ENCODE data around the gene SLC35F1.
"Not testable (repeated sequence)": the region's sequence is repeated elsewhere in the genome, so short reads cannot be mapped to it uniquely, and the experiment has no call there.

The SLC35F1 gene

DNA sequence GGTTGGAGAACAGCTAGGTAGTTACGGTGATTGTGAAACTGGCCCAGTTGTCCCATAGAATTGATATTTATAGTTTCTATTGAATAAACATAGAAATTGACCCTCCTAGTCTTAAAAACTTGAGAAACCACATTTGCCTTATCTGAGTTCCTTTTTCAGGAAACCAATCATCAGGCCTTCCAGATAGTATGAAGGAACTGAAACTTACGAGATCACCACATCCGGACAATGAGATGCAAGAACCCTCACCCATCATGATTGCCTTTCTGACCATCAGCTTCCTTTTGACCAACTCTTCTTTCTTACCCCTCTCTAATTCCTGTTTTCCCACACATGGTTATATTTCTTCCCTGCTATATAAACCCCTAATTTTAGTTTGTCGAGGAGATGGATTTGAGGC is 21.8 kb downstream of the SLC35F1 start:
- DNase-seq, result no peak

DNA sequence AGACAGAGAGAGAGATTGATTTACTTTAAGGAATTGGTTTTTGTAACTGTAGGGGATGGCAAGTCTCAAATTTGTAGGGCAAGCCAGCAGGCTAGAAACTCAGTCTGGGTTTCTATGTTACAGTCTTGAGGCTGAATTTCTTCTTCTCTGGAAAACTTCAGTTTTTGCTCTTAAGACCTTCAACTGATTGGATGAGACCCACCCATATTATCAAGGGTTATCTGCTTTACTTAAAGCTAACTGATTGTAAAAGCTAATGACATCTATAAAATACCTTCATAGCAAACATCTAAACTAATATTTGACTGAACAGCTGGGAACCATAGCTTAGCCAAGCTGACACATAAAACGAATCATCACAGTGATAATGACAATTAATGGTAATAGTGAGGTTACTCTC is 22.4 kb downstream of the SLC35F1 start:
- DNase-seq, result no peak

DNA sequence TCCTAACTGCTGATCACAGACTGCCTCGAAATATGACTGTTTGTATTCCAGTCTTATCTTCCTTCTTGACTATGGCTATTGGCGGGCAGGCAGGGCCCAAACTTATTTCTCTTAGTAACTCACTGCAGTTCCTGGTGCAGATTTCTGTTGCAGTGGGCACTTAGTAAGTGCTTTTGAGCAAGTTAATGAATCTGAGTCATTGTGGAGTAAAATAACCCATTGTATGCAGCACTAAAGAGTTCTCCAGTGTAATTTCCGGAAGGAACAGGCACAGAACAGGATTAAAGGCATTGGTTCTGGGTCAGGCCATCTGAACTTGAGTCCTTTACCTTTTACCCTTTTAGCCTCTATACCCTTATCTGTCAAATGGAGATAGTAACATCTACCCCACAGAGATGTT is 23.6 kb downstream of the SLC35F1 start:
- DNase-seq, result no peak

DNA sequence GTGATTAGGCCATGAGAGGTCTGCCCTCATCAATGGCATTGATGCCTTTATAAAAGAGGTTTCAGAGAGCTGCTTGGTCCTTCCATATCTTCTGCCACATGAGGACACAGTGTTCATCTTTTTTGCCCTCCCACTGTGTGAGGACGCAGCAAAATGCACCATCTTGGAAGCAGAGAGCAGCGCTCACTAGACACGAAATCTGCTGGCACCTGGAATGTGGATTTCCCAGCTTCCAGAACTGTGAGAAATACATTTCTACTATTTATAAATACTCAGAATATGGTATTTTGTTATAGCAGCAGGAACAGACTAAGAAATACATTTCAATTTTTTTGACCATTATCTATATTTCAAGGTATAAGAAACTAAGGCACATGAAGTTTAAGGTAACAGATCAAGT is 24.9 kb downstream of the SLC35F1 start:
- DNase-seq, result no peak

DNA sequence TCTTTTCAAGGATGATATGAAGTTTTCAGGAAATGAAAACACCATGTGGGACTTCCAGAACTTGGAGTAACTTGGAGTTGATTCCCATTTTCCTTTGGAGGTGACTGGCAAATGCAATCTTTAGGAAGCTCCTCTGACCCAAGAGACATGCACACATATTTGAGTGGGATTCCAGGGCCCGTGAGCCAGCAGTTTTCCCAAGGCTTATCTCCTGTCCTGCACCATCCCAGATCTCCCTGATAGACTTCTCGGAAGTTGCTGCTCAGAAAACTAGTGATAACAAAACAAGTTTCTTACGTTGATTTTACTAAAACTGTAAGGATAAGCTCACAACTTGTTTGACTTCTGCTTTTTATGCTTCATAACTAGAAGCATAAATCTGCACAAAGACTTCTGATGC is 25.6 kb downstream of the SLC35F1 start:
- DNase-seq, result no peak

DNA sequence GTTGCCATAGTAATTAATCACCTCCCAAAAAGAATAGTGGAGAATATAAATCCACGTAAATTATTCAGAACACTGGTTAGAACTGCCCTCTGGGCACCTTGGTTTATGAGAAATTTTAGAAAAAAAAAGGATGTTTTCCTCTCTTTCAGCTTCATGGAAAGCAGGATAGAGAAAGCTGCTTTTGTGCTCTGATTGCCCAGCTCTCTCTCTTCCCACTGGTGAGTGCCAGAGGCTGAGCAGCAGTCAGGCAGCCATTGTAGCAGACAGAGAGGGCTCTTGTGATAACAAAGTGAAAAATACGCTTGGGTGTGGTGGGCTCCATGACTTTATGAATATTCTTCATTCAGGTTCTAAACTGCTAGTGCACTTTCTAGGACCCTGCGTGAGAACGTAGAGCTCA is 26.4 kb downstream of the SLC35F1 start:
- no peak for DNase-seq

DNA sequence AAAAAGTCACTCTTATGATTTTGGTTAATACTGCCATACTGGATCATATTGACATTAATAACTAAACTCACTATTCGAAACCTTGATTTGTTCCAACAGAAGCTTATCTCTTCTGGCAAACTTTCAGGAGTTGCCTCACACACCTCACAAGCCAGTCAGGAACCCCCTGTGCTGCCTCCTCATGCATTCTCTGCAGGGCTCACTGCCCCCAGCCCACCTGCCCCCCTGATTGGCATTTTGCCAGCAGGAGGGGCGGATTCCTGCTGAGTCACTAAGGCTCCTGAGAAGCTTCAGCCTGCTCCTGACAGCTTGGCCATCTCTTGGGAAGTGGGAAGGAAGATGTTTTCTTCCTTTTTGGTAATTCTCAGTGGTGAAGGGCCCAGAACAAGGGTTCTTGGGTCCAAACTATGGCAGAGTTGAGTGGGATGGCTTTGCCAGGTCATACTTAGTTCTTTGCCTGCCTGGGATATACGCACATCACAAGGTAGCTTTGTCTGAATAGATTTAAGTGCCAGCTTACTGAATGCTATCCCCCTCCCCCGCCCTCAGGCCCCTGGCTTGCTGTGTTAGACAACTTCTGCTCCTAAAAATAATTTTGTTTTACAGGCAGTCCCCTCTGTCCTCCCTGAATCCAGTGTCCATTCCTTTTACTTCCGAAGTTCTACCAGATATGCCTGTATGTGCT is 31.4 kb downstream of the SLC35F1 start:
- no peak for DNase-seq

DNA sequence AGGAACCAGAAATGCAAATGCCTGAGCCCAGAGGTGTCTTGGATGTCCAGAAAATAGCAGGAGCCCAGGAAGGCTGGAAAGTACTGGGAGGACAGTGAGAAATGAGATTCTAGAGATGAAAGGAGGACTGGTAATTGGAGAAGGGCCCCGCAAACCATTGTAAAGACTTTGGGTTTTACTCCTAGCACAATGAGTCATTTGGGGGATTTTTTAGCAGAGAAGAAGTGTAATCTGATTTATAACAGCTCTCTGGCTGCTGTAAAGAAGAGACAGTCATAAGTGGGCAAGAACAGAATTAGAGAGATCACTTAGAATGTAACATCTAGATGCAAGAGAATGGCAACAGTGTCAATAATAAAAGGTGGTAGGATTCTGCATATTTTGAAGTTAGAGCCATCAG is 40.2 kb downstream of the SLC35F1 start:
- DNase-seq, result no peak

DNA sequence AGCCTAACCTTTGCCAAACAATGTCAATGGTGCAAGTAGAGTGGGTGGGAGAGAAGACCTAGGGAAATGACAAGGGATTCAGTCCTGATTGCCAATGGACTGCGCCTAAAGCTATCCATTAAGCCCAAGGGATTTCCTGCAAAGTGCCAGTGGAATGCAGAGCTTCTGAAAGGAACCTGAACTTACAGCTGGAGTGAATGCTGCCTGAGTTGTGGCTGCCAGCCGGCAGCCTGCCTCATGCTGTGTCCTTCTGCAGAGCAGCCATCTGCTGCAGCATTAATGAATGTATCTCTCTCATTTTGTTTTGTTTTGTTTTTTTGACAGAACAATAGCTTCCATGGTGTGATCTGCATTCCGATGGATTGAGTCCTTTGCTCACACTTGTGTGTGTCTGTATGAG is 44.7 kb downstream of the SLC35F1 start:
- DNase-seq, result no peak

DNA sequence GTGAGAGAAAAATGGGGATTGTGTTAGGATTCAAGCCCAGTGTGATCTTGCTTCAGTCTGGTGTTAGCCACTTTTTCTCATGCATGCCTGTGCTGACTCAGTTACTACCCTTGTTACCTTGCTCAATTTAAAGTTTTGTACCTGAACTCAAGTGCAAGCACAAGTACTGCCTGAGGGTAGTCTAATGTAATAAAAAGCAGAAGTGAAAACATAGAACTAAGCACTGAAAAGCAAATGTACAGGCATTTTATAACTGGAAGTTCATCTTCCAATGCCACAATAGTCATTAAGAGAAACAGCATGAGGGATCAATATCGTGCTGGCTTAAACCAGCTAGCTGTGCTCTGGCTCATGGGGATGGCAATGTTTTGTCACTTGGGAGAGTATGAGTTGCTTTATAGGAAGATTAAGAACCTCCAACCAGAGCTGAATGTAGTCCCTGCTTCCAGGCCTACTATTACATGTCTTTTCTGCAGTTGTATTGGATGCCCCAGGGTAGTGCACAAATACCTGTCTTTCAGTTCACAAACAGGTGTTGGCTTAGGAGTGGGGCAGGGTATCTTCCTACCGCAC is 48.7 kb downstream of the SLC35F1 start:
- DNase-seq, result no peak

DNA sequence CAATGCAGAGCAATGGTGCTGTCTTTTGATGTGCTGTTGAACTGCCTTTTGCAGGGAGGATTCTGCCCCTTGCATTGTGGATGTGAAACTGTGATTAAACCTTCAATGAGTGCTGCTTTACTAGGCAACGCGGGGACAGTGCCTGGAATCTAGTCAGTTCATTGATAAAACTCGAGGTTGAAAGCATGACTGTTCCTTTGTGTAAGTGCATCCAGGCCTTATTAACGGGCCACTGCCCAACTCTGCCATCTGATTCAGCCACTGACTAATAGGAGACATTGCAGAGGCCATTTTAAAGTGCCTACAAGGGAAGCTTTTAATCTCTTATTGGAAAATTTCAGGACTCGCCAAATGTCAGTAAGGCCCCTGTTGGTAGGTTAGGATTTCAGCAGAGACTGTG is 49.3 kb downstream of the SLC35F1 start:
- DNase-seq, result no peak

DNA sequence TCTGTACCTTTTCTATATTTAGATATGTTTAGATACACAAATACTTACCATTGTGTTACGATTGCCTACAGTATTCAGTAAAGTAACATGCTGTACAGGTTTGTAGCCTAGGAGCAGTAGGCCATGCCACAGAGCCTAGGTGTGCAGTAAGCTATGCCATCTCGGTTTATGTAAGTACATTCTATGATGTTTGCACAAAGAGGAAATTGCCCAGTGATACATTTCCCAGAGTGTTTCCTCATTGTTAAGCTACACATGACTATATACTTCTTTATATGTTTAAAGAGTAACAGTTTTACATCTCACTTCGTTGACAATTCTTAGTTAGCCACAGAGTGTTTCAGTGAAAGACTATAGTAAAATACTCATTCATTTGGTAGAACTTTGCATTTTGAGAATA is 51.5 kb downstream of the SLC35F1 start:
- no peak for DNase-seq

DNA sequence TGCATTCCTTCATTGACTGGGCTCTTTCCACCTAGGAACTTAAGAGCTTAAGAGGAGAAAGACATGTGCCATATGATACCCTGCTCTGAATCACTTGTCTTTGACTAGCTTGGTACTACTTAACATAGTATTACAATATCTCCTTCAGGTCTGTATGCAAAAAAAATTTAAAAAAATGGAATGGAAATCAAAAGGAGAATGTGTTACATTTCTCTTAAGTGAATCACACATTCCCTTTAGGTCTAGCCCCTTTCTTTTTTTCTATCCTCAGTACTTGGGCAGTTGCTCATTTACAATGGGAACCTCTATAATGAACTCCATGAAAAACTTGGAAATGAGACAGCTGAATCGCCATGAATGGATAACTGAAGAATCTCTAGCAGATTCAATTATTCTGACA is 53.8 kb downstream of the SLC35F1 start:
- no peak for DNase-seq

DNA sequence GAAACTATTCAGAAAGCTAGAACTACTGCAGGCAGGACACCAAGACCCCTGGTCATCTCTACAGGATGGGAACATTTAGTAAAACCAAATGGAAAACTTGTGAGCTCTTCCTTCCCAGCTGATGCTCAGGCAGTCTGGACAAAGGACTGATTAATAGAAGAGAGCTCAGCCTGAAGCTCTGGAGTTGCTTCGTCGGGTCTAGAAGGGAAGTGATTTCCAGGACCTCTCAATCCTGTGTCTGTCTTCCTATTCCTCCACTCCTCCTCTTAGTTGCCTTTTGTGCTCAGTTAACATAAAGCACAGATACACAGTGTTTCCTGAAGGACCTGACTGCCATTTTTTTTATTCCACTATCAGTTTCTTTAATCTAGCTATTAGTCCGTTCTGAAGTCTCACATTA is 54.2 kb downstream of the SLC35F1 start:
- DNase-seq, result no peak

DNA sequence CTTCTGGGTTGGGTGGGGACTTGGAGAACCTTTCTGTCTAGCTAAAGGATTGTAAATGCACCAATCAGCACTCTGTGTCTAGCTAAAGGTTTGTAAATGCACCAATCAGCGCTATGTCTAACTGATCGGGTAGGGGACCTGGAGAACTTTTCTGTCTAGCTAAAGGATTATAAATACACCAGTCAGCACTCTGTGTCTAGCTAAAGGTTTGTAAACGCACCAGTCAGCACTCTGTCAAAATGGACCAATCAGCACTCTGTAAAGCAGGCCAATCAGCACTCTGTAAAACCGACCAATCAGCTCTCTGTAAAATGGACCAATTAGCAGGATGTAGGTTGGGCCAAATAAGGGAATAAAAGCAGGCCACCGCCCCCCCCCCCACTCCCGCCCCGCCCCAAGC is 58.7 kb downstream of the SLC35F1 start:
- not testable (repeated sequence) for DNase-seq

DNA sequence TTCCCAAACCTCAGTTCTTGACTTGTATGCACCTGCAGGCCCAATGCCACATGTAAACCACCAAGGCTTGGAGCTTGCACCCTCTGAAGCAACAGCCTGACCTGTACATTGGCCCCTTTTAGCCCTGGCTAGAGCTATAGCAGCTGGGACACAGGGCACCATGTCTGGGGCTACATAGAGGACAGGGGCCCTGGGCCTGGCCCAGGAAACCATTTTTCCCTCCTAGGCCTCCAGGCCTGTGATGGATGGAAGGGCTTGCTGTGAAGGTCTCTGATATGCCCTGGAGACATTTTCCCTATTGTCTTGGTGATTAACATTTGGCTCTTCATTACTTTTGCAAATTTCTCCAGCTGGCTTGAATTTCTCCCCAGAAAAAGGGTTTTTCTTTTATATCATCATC is 64.6 kb downstream of the SLC35F1 start:
- no peak for DNase-seq

DNA sequence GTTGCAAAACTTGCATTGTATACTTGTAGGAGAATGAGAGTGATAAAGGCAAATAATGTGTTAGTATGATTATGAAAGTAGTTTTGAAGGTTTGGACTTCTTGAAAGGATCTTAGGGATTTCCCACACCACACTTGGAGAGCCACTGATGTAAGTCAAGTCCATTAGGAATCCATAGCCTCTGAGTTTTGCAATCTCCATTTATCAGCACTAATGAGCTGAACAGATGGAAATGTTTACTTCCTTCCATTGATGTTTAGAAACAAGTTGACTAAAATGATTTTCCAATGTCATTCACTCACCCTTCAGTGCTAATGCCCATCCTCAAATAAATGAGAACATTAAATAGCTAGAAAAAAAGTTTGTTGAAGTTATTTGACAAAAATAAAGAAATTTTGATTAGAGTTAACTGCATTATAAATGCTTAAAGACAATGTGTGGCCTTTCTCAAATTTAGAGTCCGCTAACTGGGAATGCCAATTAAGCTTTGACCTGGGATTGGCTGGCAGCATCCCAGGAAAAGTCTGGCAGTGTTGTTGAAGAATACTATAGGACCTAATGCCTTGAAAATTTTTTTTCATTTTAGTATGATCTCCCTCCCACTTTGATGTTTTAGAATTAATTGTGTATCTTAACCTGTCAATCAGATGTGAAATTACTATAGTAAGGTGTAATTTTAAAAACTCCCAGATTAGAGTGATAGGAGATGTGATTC is 68.0 kb downstream of the SLC35F1 start:
- DNase-seq, result no peak

DNA sequence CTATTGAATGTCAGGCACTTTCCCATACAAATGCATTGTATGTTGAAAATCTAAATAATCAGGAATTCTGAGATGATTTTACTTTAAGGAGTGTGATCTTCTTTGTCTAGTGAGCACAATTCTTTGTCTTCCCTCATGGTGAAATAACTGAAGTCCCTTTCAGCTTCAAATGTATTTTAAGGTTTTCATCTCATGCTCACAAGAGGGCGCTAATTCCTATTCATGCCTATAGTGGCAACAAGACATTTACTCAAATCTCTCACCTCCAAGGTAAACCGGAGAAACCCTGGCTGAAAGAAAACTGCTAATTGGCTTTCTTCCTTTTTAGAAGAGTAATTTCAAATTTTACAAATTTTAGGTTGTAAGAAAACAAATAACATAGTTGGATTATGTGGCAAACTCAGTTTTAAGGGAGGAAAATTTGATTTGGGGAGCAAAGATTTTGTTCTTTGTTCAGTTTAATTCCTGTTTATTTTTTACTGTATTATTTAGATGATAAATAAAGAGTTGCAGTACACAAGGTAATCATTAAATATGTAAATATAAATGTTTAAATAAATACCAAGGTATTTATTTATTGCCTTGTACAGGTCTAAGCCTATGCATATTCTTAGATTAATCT is 69.1 kb downstream of the SLC35F1 start:
- DNase-seq, result peak; percentile 10

DNA sequence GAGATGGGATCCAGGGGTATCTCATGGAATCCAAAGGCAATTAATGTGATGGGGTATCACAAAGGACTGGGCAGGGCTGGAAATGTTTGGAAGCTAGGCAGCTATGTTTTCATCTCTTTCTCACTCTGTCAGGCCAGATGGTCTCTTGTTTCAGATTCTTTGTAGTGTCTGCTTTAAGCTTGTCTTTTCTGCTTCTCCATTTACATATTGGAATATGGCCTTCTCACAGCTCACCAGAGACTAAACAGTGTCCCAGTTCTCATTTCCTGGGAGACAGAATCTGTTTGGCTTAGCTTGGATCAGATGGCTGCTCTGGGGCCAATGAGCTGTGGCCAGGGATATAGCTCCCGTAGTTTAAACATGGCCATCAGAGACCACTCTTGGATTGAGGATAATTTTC is 78.9 kb downstream of the SLC35F1 start:
- DNase-seq, result no peak

DNA sequence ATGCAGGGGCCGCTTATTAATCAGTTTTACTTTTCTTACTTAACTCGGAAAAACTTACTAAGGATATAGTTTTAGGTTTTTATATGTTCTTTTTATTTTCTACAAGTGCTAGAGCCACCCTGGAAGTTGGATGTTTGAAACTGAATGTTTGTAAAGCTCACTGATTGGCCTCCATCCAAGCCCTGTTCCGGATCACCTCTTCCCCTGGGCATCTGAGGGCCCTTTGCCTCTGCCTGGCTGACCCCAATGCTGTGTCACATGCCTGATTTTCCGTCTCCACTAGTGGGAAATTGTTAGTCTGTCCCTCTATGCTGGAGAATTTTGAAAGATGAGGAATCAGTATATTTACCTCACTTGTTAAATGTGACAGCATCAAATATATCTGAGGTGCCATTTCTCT is 79.3 kb downstream of the SLC35F1 start:
- no peak for DNase-seq

DNA sequence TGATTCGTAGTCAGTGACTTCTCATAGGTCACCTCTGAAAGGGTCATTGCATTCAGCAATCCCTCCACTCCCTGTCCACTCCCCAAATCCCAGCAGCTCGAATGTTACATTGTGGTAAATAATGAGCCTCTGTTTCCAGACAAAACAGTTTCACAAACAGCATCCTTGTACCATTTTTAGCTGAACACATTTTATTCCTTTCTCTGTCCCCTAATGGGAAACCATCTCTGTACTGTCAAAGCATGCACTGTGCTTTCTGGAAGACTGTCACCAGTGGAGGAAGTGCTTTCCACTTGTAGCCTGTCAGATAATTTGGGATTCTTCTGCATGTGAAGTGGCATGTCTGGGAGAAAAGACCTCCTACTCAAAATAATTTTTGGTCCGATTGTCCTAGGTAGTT is 82.0 kb downstream of the SLC35F1 start:
- DNase-seq, result no peak

DNA sequence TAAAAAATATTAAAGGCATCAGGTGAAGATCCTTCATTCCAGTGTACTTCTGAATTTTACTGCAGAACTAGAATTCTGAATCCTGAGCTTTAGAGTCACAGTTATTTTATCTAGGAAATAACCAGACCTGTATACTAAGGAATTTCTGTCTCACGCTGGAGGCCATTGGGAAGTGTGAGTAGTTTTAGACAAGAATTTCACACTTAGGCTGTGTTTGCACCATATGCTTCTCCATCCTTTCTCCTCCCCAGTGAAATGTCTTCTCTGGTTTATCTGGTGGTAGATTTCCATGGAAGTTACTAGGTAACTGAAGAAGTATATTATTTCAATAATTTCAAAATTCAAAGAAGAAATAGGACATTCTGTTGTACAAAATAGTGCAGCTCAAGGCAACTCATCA is 83.1 kb downstream of the SLC35F1 start:
- DNase-seq, result no peak

DNA sequence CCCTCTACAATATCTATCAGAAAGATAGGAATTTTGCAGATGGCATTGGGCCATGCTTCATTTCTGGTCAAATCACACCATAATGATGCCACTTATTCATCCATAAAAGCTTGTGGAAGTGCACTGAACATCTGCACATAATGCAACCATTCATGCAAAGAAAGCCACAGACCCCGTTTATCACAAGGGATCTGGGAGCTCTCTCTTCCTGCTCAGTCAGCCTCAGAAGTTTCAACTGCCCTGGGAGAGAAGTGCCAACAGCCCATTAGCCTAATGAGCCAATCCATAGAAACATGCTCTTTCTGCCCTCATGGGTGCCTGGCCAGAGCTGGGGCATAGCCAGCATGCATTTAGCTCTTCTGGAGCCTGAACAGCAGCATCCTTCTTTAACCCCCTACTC is 85.8 kb downstream of the SLC35F1 start:
- DNase-seq, result no peak

DNA sequence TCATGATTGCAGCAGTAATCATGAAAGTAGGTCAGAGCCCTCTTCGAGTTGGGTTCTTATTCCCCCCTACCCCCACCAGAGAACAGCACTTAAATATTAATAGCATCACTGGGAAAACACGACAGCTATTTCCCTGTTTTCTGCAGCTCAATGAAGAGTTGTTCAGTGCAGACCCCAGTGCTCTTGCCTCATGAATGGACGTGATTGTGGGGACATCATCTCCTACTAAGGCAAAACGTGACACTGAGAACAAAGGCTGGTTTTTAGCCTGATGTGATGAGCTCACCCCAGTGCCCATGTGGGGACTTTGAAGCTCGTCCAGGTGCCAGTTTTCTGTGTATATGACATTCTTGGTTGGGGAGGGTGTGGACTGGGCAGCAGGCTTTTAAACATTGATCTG is 105.9 kb downstream of the SLC35F1 start:
- DNase-seq, result no peak
